ENCODE measurements around the gene RIPK3. TPM values are rescaled to one million over a fixed set of nuclear protein-coding genes. Genes with fewer than 3 reads are reported as not detected.

The RIPK3 gene
- total and polyA plus RNA-seq, 2 of the 8 experiments (the other 6 are each of a cell fraction or from before 2014, with no cell fraction given): 0.24 to 0.39 TPM

GRCh38 chr14:24377657-24378056, 37.9 kb upstream of the RIPK3 start:
- no peak overlapping the region for H4K8ac ChIP-seq (ENCODE audit: extremely low read depth, insufficient read depth, low read length)
- FAIRE-seq (no peak), DNase-seq (ENCODE audit: low read depth in 1 of 2, low spot score in 2 of 2) (no peak)
- no peaks in the 10 kb centered on the region for H3K9me3 ChIP-seq (ENCODE audit: insufficient read depth in 2 of 2, low read depth in 1 of 2, low read length in 1 of 2)
- ChIA-PET CTCF (ENCODE audit: partially characterized antibody) (interaction anchor here (1.0 to 16.4 kb wide), 14 partner anchors 9 to 60 kb away, joined by 3 to 207 read pairs (median 6); partner anchors contain the start of genes ADCY4, CBLN3, KHNYN and NFATC4), POLR2A (ENCODE audit: partially characterized antibody) (interaction anchor here (1.2 to 4.7 kb wide), 13 partner anchors 8 to 53 kb away, joined by 3 to 27 read pairs (median 5); partner anchors contain the start of genes KHNYN, NFATC4 and NYNRIN)
- H2BK12ac ChIP-seq (ENCODE audit: low read depth, low read length): no peak overlapping the region
- no peak overlapping the region for H2AFZ ChIP-seq (ENCODE audit: low read length)
- H3K23ac ChIP-seq (ENCODE audit: insufficient read length): no peak overlapping the region
- peaks cover 11 to 25% (median 13%) of the 10 kb centered on the region in 4 experiments for H3K4me1 ChIP-seq (replicated peaks in 1 of 4; ENCODE audit: control insufficient read depth in 3 of 4, insufficient read depth in 4 of 4, low read length in 3 of 4)
- no peaks in the 10 kb centered on the region for H3K79me2 ChIP-seq (ENCODE audit: control insufficient read depth in 1 of 2, insufficient read depth in 2 of 2, low read length in 2 of 2)
- H2BK15ac ChIP-seq (ENCODE audit: low read length): no peak overlapping the region
- H4K91ac ChIP-seq (replicated peaks; ENCODE audit: insufficient read length, low read length): no peak overlapping the region
- peaks cover 0 to 3% of the 10 kb centered on the region in 2 experiments for H4K20me1 ChIP-seq (replicated peaks in 1 of 2; ENCODE audit: control insufficient read depth in 1 of 2, insufficient read depth in 2 of 2, low read length in 2 of 2)
- no peak overlapping the region for H3K18ac ChIP-seq (ENCODE audit: extremely low read depth, low read length)
- H3K36me3 ChIP-seq (ENCODE audit: control insufficient read depth in 2 of 4, insufficient read depth in 4 of 4, low read length in 3 of 4): peaks cover 3 to 11% (median 5%) of the 10 kb centered on the region in 4 experiments; a peak in 5 of 8 replicates
- H3K4ac ChIP-seq (replicated peaks; ENCODE audit: insufficient read length, low read depth, low read length): no peak overlapping the region
- H3K27me3 ChIP-seq (replicated peaks in 1 of 4; ENCODE audit: control insufficient read depth in 3 of 4, extremely low read depth in 1 of 4, insufficient read depth in 3 of 4, low read length in 3 of 4): no peaks in the 10 kb centered on the region
- H2BK5ac ChIP-seq (ENCODE audit: low read depth, low read length): peak overlapping the region; percentile 32; the same call in 1 of the 2 replicates
- no peak for TF ChIP-seq YY1 (IDR thresholded peaks at IDR 0.05; ENCODE audit: low read depth, low read length)
- no peak for TF ChIP-seq ASH2L (IDR thresholded peaks at IDR 0.05; ENCODE audit: low read length)
- TF ChIP-seq NANOG (IDR thresholded peaks at IDR 0.05; ENCODE audit: insufficient read depth, low read depth, low read length, poor library complexity, severe bottlenecking): no peak
- TF ChIP-seq MAFK (IDR thresholded peaks at IDR 0.05; ENCODE audit: low read depth, low read length): no peak
- TF ChIP-seq ATF2 (IDR thresholded peaks at IDR 0.05; ENCODE audit: low read length): no peak
- H2BK120ac ChIP-seq (replicated peaks; ENCODE audit: low read depth, low read length): no peak overlapping the region
- H2BK20ac ChIP-seq (ENCODE audit: low read length): no peak overlapping the region
- H3K4me2 ChIP-seq (ENCODE audit: insufficient read depth in 1 of 2, low read depth in 2 of 2, low read length in 2 of 2): no peak overlapping the region
- H3K27ac ChIP-seq (ENCODE audit: low read depth, low read length): no peak overlapping the region
- peak overlapping the region; percentile 25; the same call in 1 of the 2 replicates for H2AK5ac ChIP-seq (ENCODE audit: low read depth, low read length)
- H3K79me1 ChIP-seq (ENCODE audit: low read depth, low read length): no peaks in the 10 kb centered on the region
- no peak overlapping the region for H3K9ac ChIP-seq (replicated peaks in 1 of 4; ENCODE audit: extremely low read depth in 1 of 4, low read depth in 3 of 4, low read length in 3 of 4)
- no peak overlapping the region for H4K5ac ChIP-seq (ENCODE audit: insufficient read length, low read depth, low read length)
- H3K23me2 ChIP-seq (ENCODE audit: low read depth, low read length): peaks cover 7% of the 10 kb centered on the region; the same call in 1 of the 2 replicates
- no peak overlapping the region for H3K56ac ChIP-seq (replicated peaks; ENCODE audit: insufficient read length, low read depth, low read length)
- no peak overlapping the region for H3K4me3 ChIP-seq (ENCODE audit: extremely low read depth in 1 of 4, insufficient read depth in 2 of 4, low read depth in 3 of 4, low read length in 4 of 4)
- whole genome bisulfite sequencing, 2 experiments (ENCODE audit: extremely low coverage in 1 of 2, insufficient coverage in 1 of 2, insufficient read length in 1 of 2, insufficient replicate concordance in 2 of 2, low coverage in 1 of 2, low lambda C conversion rate in 2 of 2, missing lambda C conversion rate in 1 of 2): 63% methylated on average over 2 of the region's 2 CpGs; no CpG with 5 or more reads in 1 of the 2 experiments
- no peak overlapping the region for H3K14ac ChIP-seq (ENCODE audit: insufficient read length)
